B cell (primary cell): Measurements from ENCODE around the gene C16orf92.

ENCODE experiments used
- EZH2 ChIP-seq: IDR thresholded peaks from 2 replicates; pipeline ENCODE4 v1.6.1; 2012; ENCODE audit warnings: borderline replicate concordance, low read depth, mild to moderate bottlenecking, moderate library complexity, low read length; ENCODE audit not compliant: insufficient read depth, poor library complexity, severe bottlenecking
- TF ChIP-seq, protein P1 (sequence below): fragments of 200-600 bp; IDR thresholded peaks from one replicate; pipeline ENCODE4 v1.8.0; 2022; ENCODE audit warnings: antibody characterized with exemption, mild to moderate bottlenecking

DNA sequence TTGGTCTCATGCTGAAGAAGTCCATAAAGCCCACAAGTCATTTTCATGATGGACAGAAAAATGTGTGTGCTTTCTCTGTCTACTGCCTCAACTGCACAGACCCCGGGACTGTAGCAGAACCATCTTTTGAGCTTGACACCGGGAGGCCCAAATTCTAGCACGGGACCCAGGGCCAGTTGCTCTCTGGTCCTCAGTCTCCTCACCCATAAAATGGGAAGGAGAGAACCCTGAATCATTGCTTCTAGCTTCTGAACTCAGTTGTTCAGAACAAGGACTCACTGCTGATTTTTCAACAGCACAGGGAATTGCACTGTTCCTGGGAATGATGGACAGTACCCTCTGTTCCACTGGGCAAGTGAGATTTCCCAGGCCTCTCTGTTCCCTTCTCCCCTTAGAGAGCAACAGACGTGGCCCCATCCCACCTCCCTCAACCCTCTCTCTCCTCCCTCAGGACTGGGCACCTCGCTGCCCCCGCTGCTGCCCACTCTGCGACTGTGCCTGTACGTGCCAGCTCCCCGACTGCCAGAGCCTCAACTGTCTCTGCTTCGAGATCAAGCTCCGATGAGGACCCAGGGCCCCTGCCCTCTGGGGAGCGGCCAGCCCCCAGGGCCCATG lies 40.4 kb downstream of the C16orf92 start:
- TF ChIP-seq, protein P1, sequence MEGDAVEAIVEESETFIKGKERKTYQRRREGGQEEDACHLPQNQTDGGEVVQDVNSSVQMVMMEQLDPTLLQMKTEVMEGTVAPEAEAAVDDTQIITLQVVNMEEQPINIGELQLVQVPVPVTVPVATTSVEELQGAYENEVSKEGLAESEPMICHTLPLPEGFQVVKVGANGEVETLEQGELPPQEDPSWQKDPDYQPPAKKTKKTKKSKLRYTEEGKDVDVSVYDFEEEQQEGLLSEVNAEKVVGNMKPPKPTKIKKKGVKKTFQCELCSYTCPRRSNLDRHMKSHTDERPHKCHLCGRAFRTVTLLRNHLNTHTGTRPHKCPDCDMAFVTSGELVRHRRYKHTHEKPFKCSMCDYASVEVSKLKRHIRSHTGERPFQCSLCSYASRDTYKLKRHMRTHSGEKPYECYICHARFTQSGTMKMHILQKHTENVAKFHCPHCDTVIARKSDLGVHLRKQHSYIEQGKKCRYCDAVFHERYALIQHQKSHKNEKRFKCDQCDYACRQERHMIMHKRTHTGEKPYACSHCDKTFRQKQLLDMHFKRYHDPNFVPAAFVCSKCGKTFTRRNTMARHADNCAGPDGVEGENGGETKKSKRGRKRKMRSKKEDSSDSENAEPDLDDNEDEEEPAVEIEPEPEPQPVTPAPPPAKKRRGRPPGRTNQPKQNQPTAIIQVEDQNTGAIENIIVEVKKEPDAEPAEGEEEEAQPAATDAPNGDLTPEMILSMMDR: no peak
- no peak for TF ChIP-seq EZH2
